ENCODE measurements around the gene ASAP2. TPM values are rescaled to one million over a fixed set of nuclear protein-coding genes. Genes with fewer than 3 reads are reported as not detected.

The ASAP2 gene
- total RNA-seq, 1 donor from 2014 or later: 24.3 TPM

GRCh38 chr2:9178904-9179571 is 27.6 kb upstream of the ASAP2 start:
- H3K4me1 ChIP-seq: peaks cover 14% of the 10 kb centered on the region
- no peaks in the 10 kb centered on the region for H3K27me3 ChIP-seq (ENCODE audit: low read depth)
- H3K4me3 ChIP-seq: no peak overlapping the region
- DNase-seq (no peak), ATAC-seq (peak; percentile 54 to 60)
- peak overlapping the region; percentile 59 for H3K27ac ChIP-seq
- intact Hi-C loops (cut with DNase I): no loop called here
- H3K36me3 ChIP-seq: no peaks in the 10 kb centered on the region
- TF ChIP-seq CTCF (IDR thresholded peaks at IDR 0.05): no peak
- no peaks in the 10 kb centered on the region for H3K9me3 ChIP-seq

- Histone ChIP-seq H3K4me1 (peaks cover 14% of the 10 kb centered on the region), H3K36me3 (no peaks in the 10 kb centered on the region), H3K27ac (peak overlapping the region; percentile 59), H3K9me3 (no peaks in the 10 kb centered on the region), H3K4me3 (no peak overlapping the region), H3K27me3 (ENCODE audit: low read depth) (no peaks in the 10 kb centered on the region)
- ATAC-seq (peak in 1 of 2 donors; percentile 30), DNase-seq (no peak)
- intact Hi-C loops (cut with DNase I): no loop called here
- TF ChIP-seq CTCF (IDR thresholded peaks at IDR 0.05): no peak
Observed at GRCh38 chr2:9179572-9180201, 26.9 kb upstream of the ASAP2 start.

- no peak overlapping the region for H3K4me3 ChIP-seq
- intact Hi-C loops (cut with DNase I): no loop called here
- no peaks in the 10 kb centered on the region for H3K9me3 ChIP-seq
- no peak for ATAC-seq
- no peak for TF ChIP-seq CTCF (IDR thresholded peaks at IDR 0.05)
- H3K27me3 ChIP-seq (ENCODE audit: low read depth): no peaks in the 10 kb centered on the region
- H3K36me3 ChIP-seq: no peaks in the 10 kb centered on the region
- H3K27ac ChIP-seq: no peak overlapping the region
- DNase-seq: no peak
- H3K4me1 ChIP-seq: no peaks in the 10 kb centered on the region
Observed at GRCh38 chr2:9184361-9184760, 22.3 kb upstream of the ASAP2 start.

- intact Hi-C loops (cut with DNase I): no loop called here
- Histone ChIP-seq H3K27me3 (ENCODE audit: low read depth) (no peaks in the 10 kb centered on the region), H3K4me1 (peaks cover 20% of the 10 kb centered on the region), H3K27ac (no peak overlapping the region), H3K4me3 (no peak overlapping the region), H3K36me3 (no peaks in the 10 kb centered on the region), H3K9me3 (no peaks in the 10 kb centered on the region)
- TF ChIP-seq CTCF (IDR thresholded peaks at IDR 0.05): no peak
- DNase-seq (no peak), ATAC-seq (no peak)
Observed at GRCh38 chr2:9187620-9188214, 18.9 kb upstream of the ASAP2 start.

- intact Hi-C loops (cut with DNase I): no loop called here
- H3K4me3 ChIP-seq: no peak overlapping the region
- no peaks in the 10 kb centered on the region for H3K9me3 ChIP-seq
- ATAC-seq (no peak), DNase-seq (no peak)
- no peak overlapping the region for H3K27ac ChIP-seq
- H3K27me3 ChIP-seq (ENCODE audit: low read depth): no peaks in the 10 kb centered on the region
- H3K4me1 ChIP-seq: peaks cover 20% of the 10 kb centered on the region
- no peaks in the 10 kb centered on the region for H3K36me3 ChIP-seq
- TF ChIP-seq CTCF (IDR thresholded peaks at IDR 0.05): no peak
Observed at GRCh38 chr2:9188823-9189222, 17.8 kb upstream of the ASAP2 start.
